ENCODE data around the gene CCDC90B.

Gene CCDC90B

DNA sequence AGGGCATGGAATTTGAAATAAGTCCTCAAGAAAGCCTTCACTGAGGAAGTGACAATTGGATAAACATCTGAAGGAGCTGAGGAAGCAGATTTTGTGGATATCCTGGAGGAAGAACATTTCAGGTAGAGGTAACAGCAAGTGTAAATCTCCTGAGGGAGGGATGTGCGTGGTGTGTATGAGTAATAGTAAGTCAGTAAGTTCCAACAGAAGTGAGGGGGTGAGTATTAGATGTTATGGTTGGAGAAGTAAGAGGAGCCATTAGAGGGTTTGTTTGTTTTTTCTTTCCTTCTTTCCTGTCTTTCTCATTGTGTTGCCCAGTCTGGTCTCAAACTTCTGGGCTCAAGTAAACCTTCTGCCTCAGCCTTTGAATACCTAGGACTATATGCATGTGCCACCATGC is 63.7 kb downstream of the CCDC90B start:
- DNase-seq, result no peak

DNA sequence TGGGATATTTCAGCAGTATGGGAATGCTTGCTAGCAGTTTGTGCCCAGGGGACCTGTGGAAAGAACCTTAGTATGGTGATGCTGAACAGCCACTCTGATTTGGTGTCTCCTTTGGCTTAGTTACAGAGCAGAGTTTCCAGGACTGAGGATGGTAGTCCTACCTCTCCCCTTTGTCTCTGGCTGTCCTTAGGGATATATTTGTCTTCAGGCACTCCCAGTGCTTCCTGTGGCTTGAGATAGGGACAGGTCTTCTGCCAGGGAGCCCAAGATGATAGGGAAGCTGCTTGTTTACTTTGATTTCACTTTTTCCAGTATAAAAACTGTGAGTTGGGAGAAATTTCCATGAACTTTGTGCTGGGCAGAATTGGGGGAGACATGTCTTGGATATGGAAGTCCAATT is 64.5 kb downstream of the CCDC90B start:
- no peak for DNase-seq

DNA sequence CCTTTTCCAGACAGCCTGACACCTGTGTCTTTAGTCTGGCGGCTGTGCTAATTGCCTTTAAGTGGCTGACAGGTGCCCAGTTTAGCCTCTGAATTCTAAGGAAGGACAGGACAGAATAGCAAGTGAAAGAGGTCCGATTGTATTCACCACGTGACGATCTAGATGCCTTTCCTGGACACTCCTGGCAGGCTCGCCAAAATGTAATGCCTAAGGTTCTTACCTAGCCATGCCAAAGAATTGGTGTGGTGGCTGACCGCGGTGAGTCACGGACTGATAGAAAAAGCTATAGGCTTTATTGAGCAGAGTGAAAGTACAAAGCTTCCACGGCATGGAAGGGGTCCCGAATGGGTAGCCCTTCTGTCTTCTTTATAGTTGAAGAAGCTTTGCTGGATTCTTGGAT is 65.9 kb downstream of the CCDC90B start:
- no peak for DNase-seq

DNA sequence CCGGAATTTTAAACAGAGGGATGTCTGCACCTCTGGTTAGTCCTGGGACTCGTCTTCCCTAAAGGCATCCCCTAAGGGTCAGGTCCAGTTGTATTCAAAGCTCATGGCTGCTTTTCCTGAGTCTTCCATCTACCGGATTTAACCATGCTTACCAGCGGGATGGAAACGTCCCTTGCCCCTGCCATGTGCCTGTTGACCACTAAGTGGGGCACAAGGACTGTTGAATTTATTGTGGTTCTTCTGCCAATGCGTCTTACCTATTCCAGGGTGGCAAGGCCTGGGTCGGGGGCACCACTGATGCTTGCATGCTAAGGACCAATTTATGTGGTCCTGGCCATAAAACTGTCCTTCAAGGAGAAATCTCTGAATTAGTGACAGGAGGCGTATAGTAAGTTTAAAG is 67.1 kb downstream of the CCDC90B start:
- no peak for DNase-seq
